ENCODE data around the gene IGHMBP2. TPM values are rescaled to one million over a fixed set of nuclear protein-coding genes. Genes with fewer than 3 reads are reported as not detected.

Gene IGHMBP2
- total RNA-seq, 4 donors from 2014 or later = 9.7 to 15.3 (median 12.8) TPM

- Histone ChIP-seq H3K4me1 (peaks cover 0 to 6% (median 4%) of the 10 kb centered on the region in 3 donors), H3K27me3 (peaks cover 0 to 6% (median 0%) of the 10 kb centered on the region in 4 donors), H3K4me3 (no peak within 1 kb of the TSS), H3K36me3 (no peaks in the 10 kb centered on the region), H3K9me3 (no peaks in the 10 kb centered on the region), H3K27ac (no peak within 1 kb of the TSS)
- WGBS, 2 donors = 68 to 76% methylated on average over 4 to 8 of the region's 8 CpGs
- intact Hi-C loops (cut with DNase I) = no loop called here
- TF ChIP-seq CTCF (IDR thresholded peaks at IDR 0.05) (no peak), POLR2A (IDR thresholded peaks at IDR 0.05) (no peak)
- DNase-seq = no peak
Observed at GRCh38 chr11:68980776-68981065, 77.0 kb downstream of the IGHMBP2 start, which contains the start of gene MRGPRD. TSS of gene MRGPRD (minus strand) at chr11:68980986. CDS start at chr11:68980986, 0 bp downstream.

- TF ChIP-seq POLR2A (IDR thresholded peaks at IDR 0.05) = no peak
- no peak for TF ChIP-seq CTCF (IDR thresholded peaks at IDR 0.05)
- Histone ChIP-seq H3K27ac (no peak overlapping the region), H3K4me3 (no peak overlapping the region), H3K27me3 (peaks cover 0 to 6% (median 0%) of the 10 kb centered on the region in 4 donors), H3K9me3 (no peaks in the 10 kb centered on the region), H3K36me3 (no peaks in the 10 kb centered on the region), H3K4me1 (peaks cover 0 to 6% (median 4%) of the 10 kb centered on the region in 3 donors)
- DNase-seq = no peak
- WGBS, 2 donors = 73 to 94% methylated on average over 2 of the region's 2 CpGs
- intact Hi-C loops (cut with DNase I) = no loop called here
Observed at GRCh38 chr11:68982134-68982533, 78.4 kb downstream of the IGHMBP2 start.

GRCh38 chr11:68983801-68984200 is 80.1 kb downstream of the IGHMBP2 start:
- H3K4me1 ChIP-seq = peaks cover 0 to 4% (median 2%) of the 10 kb centered on the region in 3 donors
- intact Hi-C loops (cut with DNase I) = no loop called here
- H3K9me3 ChIP-seq = no peaks in the 10 kb centered on the region
- TF ChIP-seq CTCF (IDR thresholded peaks at IDR 0.05) (no peak), POLR2A (IDR thresholded peaks at IDR 0.05) (no peak)
- H3K36me3 ChIP-seq = no peaks in the 10 kb centered on the region
- H3K4me3 ChIP-seq = no peak overlapping the region
- H3K27ac ChIP-seq = no peak overlapping the region
- H3K27me3 ChIP-seq = peaks cover 0 to 6% (median 0%) of the 10 kb centered on the region in 4 donors
- no peak for DNase-seq
- WGBS, 2 donors = 64 to 80% methylated on average over 6 of the region's 6 CpGs

- DNase-seq = no peak
- Histone ChIP-seq H3K4me1 (no peaks in the 10 kb centered on the region), H3K27me3 (peaks cover 0 to 13% (median 0%) of the 10 kb centered on the region in 4 donors), H3K36me3 (no peaks in the 10 kb centered on the region), H3K27ac (no peak overlapping the region), H3K9me3 (no peaks in the 10 kb centered on the region), H3K4me3 (no peak overlapping the region)
- no peak for TF ChIP-seq CTCF (IDR thresholded peaks at IDR 0.05)
- no peak for TF ChIP-seq POLR2A (IDR thresholded peaks at IDR 0.05)
- intact Hi-C loops (cut with DNase I) = no loop called here
Observed at GRCh38 chr11:68987211-68987610, 83.5 kb downstream of the IGHMBP2 start.

GRCh38 chr11:68988491-68988890 is 84.8 kb downstream of the IGHMBP2 start:
- TF ChIP-seq CTCF (IDR thresholded peaks at IDR 0.05) = no peak
- TF ChIP-seq POLR2A (IDR thresholded peaks at IDR 0.05) = no peak
- DNase-seq = no peak
- H3K27ac ChIP-seq = no peak overlapping the region
- no peaks in the 10 kb centered on the region for H3K9me3 ChIP-seq
- no peaks in the 10 kb centered on the region for H3K36me3 ChIP-seq
- no peaks in the 10 kb centered on the region for H3K4me1 ChIP-seq
- peaks cover 0 to 26% (median 0%) of the 10 kb centered on the region in 4 donors for H3K27me3 ChIP-seq
- H3K4me3 ChIP-seq = no peak overlapping the region
- intact Hi-C loops (cut with DNase I) = no loop called here

Other genes starting within 250 kb of the IGHMBP2 start
- 1 to 10 TPM in 1 of 4 donors, not detected in 3; 2.2 TPM for gene GAL, start 219.3 kb upstream of the IGHMBP2 start, total RNA-seq
- 1 to 10 TPM; 3.1 to 5.3 (median 4.4) TPM for gene TESMIN, start 152.4 kb upstream of the IGHMBP2 start, total RNA-seq
- gene CPT1A, start 62.0 kb upstream of the IGHMBP2 start, total RNA-seq = 10 to 100 TPM; 14.7 to 56.1 (median 27.6) TPM
- gene MRPL21, start 59 bp upstream of the IGHMBP2 start, total RNA-seq = 10 to 100 TPM; 39.7 to 81.5 (median 48.6) TPM
- not detected for gene MRGPRD, start 77.1 kb downstream of the IGHMBP2 start, total RNA-seq
- 10 to 100 TPM in 1 of 4 donors, 1 to 10 TPM in 3; 1.3 to 14.3 (median 6.1) TPM for gene MRGPRF, start 109.4 kb downstream of the IGHMBP2 start, total RNA-seq
- 10 to 100 TPM in 2 of 4 donors, 1 to 10 TPM in 2; 7.9 to 12.0 (median 9.1) TPM for gene TPCN2, start 145.0 kb downstream of the IGHMBP2 start, total RNA-seq

Data from esophagus squamous epithelium (tissue), 5 donors.